ENCODE measurements around the gene PLPPR1. TPM values are rescaled to one million over a fixed set of nuclear protein-coding genes. Genes with fewer than 3 reads are reported as not detected.

The PLPPR1 gene
- total RNA-seq, 1 experiment from 2014 or later = not detected

DNA sequence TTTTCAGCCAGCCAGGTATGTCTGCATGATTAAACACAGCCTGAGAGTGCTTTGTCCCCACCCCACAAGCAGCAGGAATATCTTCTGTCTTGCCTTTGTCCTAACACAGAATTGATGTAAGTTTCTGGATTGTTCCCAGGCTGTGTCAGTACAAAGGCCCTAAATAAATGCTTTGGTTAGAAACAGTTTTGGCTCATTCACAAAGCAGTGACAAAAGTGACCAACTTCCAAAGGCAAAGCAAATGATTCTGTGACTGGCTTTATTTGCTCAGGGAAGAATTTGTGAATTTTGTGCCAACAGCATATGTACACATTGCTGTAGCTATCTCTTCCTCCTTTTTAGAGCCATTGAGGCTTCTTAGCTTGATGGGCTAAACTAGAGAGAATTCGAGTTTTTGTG lies 133.7 kb downstream of the PLPPR1 start:
- in situ Hi-C loops (cut with HindIII; ENCODE audit: low pct_unique_long_range_greater_than_20kb, low sequenced_read_pairs) = no loop called here
- DNase-seq (ENCODE audit: low read depth, low spot score) = no peak

DNA sequence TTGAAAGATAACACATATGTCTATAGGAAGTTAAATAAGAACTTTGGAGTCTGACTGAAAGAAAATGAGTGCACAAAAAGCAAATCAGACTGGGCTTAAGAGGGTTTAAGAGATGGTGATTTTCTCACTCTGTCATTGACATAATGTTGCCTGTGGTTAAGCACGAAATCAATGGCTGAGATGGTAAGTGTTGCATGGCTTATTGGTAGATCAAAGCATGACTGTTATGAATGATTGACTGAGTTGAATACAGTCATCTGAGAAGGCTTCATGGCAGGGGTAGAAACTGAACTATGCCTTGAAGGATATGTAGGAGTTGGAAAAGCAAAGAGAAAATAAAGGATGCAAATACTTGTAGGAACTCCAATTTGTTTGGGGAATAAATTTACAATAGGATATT lies 136.6 kb downstream of the PLPPR1 start:
- no peak for DNase-seq (ENCODE audit: low read depth, low spot score)
- in situ Hi-C loops (cut with HindIII; ENCODE audit: low pct_unique_long_range_greater_than_20kb, low sequenced_read_pairs) = no loop called here

DNA sequence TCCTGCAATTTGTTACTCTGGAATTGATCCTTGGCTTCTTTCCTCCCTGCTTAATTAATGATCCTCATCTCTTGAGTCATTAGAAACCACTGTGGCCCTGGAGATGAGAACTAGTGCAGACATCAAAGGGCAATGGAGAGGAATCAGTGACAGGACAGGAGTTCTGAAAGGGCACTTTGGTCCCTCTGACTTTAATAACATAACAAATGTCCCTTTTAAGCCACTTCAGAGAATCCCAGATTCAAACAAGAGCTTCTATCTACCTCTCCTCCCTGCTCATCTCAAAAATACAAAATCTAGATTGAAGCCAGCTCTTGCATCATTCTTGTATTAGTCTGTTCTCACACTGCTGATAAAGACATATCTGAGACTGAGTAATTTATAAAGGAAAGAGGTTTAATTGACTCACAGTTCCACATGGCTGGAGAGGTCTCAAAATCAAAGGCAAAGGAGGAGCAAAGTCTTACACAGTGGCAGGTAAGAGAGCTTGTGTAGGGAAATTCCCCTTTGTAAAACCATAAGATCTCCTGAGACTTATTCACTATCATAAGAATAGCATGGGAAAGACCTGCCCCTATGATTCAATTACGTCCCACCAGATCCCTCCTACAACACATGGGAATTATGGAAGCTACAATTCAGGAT lies 139.1 kb downstream of the PLPPR1 start:
- DNase-seq (ENCODE audit: low read depth, low spot score) = no peak
- in situ Hi-C loops (cut with HindIII; ENCODE audit: low pct_unique_long_range_greater_than_20kb, low sequenced_read_pairs) = no loop called here

DNA sequence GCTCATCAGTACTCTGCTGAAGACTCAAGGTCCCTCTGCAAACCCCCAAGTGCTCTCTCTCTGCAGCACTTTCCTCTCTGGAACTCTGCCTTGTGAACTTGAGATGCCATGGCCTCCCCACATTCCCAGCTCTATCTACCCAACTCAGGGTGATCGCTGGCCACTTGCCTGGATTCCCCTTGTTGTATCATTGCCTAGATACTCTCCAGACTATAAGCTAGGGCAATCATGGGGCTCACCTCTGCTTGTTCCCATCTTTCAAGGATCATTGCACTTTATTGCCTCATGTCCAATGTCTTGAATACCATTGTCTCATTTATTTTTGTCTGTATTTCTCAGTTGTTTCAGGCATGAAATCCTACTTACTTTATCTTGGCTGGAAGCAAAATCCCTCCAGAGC lies 144.1 kb downstream of the PLPPR1 start:
- in situ Hi-C loops (cut with HindIII; ENCODE audit: low pct_unique_long_range_greater_than_20kb, low sequenced_read_pairs) = no loop called here
- no peak for DNase-seq (ENCODE audit: low read depth, low spot score)

DNA sequence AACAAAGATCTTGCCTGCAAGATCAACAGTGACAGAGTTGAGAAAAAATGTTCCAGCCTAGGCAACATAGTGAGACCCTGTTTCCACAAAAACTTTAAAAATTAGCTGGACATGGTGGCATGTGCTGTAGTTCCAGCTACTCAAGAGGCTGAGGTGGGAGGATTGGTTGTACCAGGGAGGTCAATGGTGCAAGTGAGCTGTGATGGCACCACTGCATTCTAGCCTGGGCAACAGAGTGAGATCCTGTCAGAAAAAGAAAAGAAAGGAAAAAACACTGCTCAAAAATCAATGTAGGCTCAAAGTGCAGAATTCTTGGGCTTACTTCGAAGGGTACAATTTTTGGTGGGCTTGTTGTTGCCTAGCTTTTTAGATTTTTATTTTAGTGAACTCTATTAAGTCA lies 145.4 kb downstream of the PLPPR1 start:
- in situ Hi-C loops (cut with HindIII; ENCODE audit: low pct_unique_long_range_greater_than_20kb, low sequenced_read_pairs) = no loop called here
- no peak for DNase-seq (ENCODE audit: low read depth, low spot score)

DNA sequence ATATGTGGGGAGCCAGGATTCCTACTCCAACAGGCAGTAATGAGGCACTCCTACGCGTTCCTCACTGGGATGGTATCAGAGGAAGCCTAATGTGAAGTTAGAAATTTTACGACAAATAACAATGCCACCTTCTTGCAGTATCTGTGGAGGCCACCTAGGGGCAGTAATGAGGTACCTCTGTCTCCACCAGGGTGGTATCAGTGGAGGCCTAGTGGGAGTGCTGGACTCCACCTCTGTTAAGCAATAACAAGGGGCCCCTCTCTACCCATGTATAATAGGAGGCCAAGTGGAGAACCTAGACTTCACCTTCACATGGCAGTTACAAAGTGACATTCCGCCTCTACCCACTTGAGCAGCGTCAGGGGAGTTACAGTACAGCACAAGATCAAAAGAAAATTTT lies 147.9 kb downstream of the PLPPR1 start:
- peak; percentile 55 for DNase-seq (ENCODE audit: low read depth, low spot score)

DNA sequence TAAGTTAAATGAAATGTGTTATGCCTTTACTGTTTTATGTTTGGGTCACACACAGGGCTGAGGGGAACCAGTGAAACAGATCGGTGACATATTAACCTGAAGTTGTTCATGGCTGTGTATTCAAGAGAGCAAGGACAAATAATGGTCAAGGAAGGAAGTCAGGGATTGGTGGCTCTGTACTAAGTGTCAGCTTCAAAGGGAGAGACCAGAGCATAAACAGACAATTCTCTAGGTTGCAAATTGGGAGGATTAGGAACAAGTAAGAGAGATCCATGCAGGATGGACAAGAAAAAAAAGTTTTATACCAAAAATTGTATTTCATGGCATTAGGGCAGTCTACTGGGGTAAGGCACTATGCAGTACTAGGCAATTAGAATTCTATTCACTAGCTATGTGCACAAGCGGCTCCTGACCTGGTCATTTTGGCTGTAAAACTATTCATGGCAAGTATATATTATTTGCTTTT lies 156.3 kb downstream of the PLPPR1 start:
- no peak for DNase-seq (ENCODE audit: low read depth, low spot score)
- in situ Hi-C loops (cut with HindIII; ENCODE audit: low pct_unique_long_range_greater_than_20kb, low sequenced_read_pairs) = no loop called here

More for the DNA sequence above, 147.9 kb downstream of the PLPPR1 start:
- in situ Hi-C loops (cut with HindIII; ENCODE audit: low pct_unique_long_range_greater_than_20kb, low sequenced_read_pairs) = no loop called here

DNA sequence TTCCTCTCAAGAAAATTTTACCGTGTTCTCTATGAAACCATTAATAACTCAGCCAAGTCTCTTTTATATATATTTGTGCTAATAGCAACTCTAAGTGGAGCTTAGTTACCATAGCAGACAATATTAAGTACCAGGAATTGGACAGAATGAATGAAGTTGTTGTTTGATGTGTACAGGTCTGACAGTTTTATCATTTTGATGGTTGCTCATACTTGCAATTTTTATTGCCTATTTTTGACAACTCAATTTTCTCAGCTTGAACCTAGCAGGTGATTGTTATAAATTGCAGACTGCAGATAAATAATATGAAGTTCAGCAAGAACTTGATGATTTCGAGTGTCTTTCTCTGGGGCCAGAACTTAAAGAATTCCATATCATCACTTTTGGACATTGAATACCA lies 163.2 kb downstream of the PLPPR1 start:
- in situ Hi-C loops (cut with HindIII; ENCODE audit: low pct_unique_long_range_greater_than_20kb, low sequenced_read_pairs) = no loop called here

DNA sequence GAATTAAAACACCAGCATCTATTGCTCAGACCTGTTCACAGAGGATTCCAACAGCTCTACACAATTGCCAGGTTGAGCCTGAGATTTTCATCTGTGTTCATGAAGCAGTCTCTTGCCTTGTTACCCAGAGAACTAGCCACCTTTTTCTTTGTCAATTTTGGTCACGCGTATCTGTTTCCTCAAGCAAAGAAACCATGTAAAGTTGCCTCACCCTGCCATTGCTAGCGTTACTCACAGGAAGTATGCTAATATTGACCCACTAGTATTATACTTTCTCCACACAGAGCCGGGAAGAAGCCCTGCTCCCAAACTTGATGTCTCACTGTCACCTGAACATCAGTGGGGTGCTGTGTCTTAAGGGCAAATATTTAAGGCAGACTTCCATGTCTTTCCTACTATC lies 168.5 kb downstream of the PLPPR1 start:
- no peak for DNase-seq (ENCODE audit: low read depth, low spot score)
- in situ Hi-C loops (cut with HindIII; ENCODE audit: low pct_unique_long_range_greater_than_20kb, low sequenced_read_pairs) = no loop called here

More for the DNA sequence above, 163.2 kb downstream of the PLPPR1 start:
- DNase-seq (ENCODE audit: low read depth, low spot score) = no peak

DNA sequence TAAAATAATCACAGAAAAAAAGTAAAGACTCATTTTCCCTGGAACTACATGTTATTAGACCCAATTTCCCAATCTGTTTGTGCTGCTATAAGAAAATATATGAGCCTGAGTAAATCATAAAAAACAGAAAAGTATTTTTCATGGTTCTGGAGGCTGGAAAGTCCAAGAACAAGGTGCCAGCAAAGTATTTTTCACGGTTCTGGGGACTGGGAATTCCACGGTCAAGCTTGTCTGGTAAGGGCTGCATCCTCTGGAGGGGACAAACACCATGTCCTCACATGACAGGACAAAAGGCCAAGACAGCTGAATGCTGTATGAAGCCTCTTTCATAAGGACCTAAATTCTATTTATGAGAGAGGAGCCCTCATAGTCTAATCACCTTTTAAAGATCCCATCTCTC lies 172.3 kb downstream of the PLPPR1 start:
- in situ Hi-C loops (cut with HindIII; ENCODE audit: low pct_unique_long_range_greater_than_20kb, low sequenced_read_pairs) = no loop called here
- no peak for DNase-seq (ENCODE audit: low read depth, low spot score)

DNA sequence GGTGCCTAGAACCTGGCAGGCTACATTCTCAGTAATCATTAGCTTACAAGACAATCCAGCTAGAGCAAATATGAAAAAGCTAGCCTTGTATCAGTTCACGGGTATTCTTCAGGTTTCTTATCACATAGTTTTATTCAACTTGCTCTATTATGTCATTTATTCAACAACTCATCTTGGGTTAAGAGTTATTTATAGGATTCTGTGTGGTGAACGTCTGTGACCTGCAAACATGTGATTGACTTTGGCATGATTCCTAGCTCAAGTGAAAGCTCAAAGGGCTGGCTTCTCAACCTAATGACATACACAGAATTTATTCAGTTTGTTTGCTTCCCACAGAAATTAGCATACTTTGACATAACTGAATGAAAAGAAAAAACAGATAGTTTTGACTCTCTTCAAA lies 173.1 kb downstream of the PLPPR1 start:
- in situ Hi-C loops (cut with HindIII; ENCODE audit: low pct_unique_long_range_greater_than_20kb, low sequenced_read_pairs) = no loop called here
- DNase-seq (ENCODE audit: low read depth, low spot score) = peak; percentile 52

DNA sequence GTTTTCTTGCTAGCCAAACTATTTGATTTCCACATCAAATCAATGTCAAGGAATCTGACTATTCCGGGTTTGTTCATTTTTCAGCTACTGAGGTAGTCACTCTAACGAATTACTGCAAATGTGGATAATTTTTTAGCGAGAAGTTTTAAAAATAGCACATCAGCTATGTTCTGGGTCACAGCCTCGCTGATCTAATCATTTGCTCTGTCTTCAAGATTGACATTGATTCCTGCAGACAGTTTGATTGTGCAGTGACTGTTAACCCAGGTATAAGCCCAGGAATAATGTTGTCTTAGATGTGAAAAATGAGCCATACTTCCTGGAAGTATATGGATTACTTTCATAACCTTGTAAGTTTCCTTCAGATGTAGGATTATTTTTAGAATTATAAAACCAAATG lies 181.1 kb downstream of the PLPPR1 start:
- in situ Hi-C loops (cut with HindIII; ENCODE audit: low pct_unique_long_range_greater_than_20kb, low sequenced_read_pairs) = no loop called here

DNA sequence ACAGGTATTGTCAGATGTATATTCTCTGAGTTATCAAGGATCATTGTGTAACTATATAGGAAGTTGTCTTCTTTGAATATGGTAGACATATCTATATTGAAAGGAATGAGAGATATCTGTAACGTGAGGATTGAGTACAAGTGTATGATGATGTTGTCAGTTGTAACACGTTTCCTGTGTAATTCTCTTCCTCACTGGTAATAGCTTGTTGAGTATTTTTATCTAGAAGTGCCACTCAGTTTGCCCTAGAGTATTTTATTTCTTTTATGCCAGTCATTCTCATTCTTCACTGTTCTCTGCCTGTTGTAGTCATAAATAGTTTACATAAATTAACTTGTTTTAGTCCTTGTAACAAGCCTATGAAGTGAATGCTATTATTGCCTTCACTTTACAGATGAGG lies 184.1 kb downstream of the PLPPR1 start:
- in situ Hi-C loops (cut with HindIII; ENCODE audit: low pct_unique_long_range_greater_than_20kb, low sequenced_read_pairs) = no loop called here
- DNase-seq (ENCODE audit: low read depth, low spot score) = no peak

More for the DNA sequence above, 181.1 kb downstream of the PLPPR1 start:
- DNase-seq (ENCODE audit: low read depth, low spot score) = no peak

DNA sequence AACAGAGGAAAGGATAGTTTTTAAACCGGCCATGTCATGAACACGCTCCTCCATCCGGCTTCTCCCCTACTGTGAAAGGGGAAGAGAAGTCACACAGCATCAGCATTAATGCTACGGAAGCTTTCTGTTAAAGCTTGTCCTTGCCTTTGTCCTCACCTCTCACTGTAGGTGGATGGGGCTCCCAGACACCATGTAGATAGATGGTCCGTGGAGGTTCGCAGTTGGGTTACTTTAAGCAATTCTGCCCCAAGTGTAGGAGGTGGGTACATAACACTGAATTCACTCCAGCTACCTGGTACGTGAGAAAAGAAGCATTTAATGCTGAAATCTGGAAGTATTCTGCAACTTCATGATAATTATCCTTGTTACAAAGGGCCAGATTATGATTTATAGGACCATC lies 190.5 kb downstream of the PLPPR1 start:
- in situ Hi-C loops (cut with HindIII; ENCODE audit: low pct_unique_long_range_greater_than_20kb, low sequenced_read_pairs) = no loop called here
- no peak for DNase-seq (ENCODE audit: low read depth, low spot score)

DNA sequence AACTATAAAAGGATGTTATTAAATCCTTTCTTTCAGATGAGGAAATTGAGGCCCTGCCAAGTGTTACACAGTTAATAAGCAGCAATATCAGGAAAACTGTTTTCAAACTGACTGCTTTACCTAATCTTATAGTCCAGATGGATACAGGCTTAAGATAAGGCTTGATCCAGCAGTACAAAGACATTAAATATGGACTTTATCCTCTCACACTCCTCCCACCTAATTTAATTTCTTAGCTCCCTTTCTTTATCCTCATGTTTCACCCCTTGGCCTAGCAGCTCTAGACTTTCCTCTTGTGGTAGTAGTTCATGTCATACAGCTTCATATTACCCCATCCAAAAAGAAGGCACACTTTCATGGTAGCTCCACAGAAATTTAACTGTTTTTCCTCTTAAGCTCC lies 191.8 kb downstream of the PLPPR1 start:
- in situ Hi-C loops (cut with HindIII; ENCODE audit: low pct_unique_long_range_greater_than_20kb, low sequenced_read_pairs) = no loop called here
- no peak for DNase-seq (ENCODE audit: low read depth, low spot score)

DNA sequence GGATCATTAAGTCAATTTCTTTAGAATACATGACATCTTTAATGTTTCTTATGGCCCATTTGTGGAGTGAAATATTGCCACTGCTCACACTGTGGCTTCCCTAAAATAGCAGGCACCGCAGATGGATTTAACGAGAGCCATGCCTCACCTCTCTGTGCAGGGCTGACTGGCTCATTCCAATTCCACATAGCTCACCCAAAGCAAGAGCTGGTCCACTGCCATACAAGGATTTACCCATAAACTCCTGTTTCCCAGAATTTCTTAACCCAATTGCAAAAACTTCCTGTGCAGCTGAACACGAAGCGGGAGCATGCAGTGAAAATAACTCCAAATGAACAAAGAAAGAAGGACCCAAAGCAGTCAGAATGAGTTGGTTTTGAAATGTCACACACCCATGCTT lies 196.7 kb downstream of the PLPPR1 start:
- no peak for DNase-seq (ENCODE audit: low read depth, low spot score)
- in situ Hi-C loops (cut with HindIII; ENCODE audit: low pct_unique_long_range_greater_than_20kb, low sequenced_read_pairs) = no loop called here

DNA sequence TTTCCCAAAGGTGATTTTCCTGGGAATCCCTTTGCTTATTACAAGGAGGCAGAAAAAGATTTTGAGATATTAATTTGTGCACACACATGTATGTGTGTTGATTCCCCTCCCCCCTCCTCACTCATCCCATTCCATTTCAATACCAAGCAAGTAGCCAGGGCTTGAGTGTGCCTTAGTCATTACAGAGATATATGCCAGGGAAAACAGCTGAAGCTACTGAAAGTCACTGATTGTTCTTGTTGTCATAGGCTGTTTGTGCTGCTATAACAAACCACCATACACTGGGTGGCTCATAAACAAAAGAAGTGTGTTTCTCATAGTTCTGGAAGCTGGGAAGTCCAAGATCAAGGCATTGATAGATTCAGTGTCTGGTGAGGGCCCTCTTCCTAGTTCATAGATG lies 197.6 kb downstream of the PLPPR1 start:
- in situ Hi-C loops (cut with HindIII; ENCODE audit: low pct_unique_long_range_greater_than_20kb, low sequenced_read_pairs) = no loop called here
- no peak for DNase-seq (ENCODE audit: low read depth, low spot score)

DNA sequence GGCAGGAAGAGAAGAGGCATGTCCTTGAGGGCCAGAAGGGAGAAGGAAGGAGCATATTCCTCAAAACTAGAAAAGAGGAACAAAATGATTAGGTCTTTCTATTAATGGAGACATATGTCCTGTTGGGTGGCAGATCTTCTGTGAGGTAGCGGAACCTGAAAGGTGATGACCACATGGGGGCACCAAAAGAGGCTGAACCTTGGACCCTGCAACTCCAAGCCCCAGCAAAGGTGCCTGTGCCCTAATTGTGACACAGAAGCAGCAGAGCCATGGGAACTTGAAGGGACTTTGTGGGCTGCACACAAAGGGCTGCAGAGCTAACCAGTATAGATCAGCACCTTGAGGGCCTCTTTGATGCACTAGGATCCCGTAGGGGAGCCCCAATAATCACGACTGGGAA lies 198.3 kb downstream of the PLPPR1 start:
- DNase-seq (ENCODE audit: low read depth, low spot score) = no peak
- in situ Hi-C loops (cut with HindIII; ENCODE audit: low pct_unique_long_range_greater_than_20kb, low sequenced_read_pairs) = no loop called here

DNA sequence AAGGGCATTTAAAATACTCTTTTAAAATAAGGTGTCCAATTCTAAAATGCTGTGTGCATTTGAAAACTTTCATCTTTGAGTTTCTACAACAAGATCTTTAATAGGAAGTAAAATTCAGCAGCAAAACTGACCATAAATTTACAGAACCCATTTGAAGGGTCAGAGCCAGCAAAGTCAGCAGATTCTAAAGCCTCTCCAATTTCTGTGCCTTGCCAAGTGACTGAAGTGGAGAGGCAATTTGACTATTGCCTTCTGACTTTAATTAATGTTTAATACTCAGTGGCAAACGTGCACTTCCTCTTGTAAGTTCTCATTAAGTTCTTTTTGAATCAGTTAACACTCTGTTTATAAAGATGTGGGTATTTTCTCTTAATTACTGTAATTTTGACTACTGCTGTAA lies 201.1 kb downstream of the PLPPR1 start:
- no peak for DNase-seq (ENCODE audit: low read depth, low spot score)
- in situ Hi-C loops (cut with HindIII; ENCODE audit: low pct_unique_long_range_greater_than_20kb, low sequenced_read_pairs) = no loop called here

Data from SK-MEL-5 (cell line).